ENCODE measurements around the gene TRIL. TPM values are rescaled to one million over a fixed set of nuclear protein-coding genes. Genes with fewer than 3 reads are reported as not detected.

TRIL gene
- total RNA-seq, 1 experiment from 2014 or later, result 3.0 TPM

- TF ChIP-seq E2F4 (CRISPR knock-in tag; IDR thresholded peaks at IDR 0.05; ENCODE audit: borderline replicate concordance, low read depth) (no peak), ZNF317 (CRISPR knock-in tag; IDR thresholded peaks at IDR 0.05; ENCODE audit: borderline replicate concordance, low read depth) (no peak), TCF7 (CRISPR knock-in tag; IDR thresholded peaks at IDR 0.05; ENCODE audit: low read depth) (no peak), ATF6 (CRISPR knock-in tag; IDR thresholded peaks at IDR 0.05) (no peak)
These were observed 17.9 kb upstream of the TRIL start (continued) for GRCh38 chr7:28976022-28976421.

GRCh38 chr7:28973591-28973990 is 15.5 kb upstream of the TRIL start:
- ChIA-PET POLR2A (no interaction called here), CTCF (no interaction called here)
- ATAC-seq, result no peak
- Mint-ChIP-seq H3K9me3 (peaks cover 16% of the 10 kb centered on the region), H3K27ac (no peak overlapping the region), H3K36me3 (peaks cover 3% of the 10 kb centered on the region; the same call in 1 of the 2 replicates), H3K4me1 (no peaks in the 10 kb centered on the region), H3K4me3 (no peak overlapping the region), H3K27me3 (ENCODE audit: low read depth) (no peaks in the 10 kb centered on the region; the same call in 1 of the 2 replicates)
- DNase-seq (ENCODE audit: low spot score), result no peak
- no peak for TF ChIP-seq E2F4 (CRISPR knock-in tag; IDR thresholded peaks at IDR 0.05; ENCODE audit: borderline replicate concordance, low read depth)
- TF ChIP-seq ATF1 (CRISPR knock-in tag; IDR thresholded peaks at IDR 0.05), result no peak
- no peak for TF ChIP-seq ZNF532 (CRISPR knock-in tag; IDR thresholded peaks at IDR 0.05; ENCODE audit: borderline replicate concordance)
- TF ChIP-seq CBFB (CRISPR knock-in tag; IDR thresholded peaks at IDR 0.05; ENCODE audit: low read depth), result no peak
- no peak for TF ChIP-seq ESRRA (CRISPR knock-in tag; IDR thresholded peaks at IDR 0.05; ENCODE audit: borderline replicate concordance)
- TF ChIP-seq NFE2L1 (CRISPR knock-in tag; IDR thresholded peaks at IDR 0.05), result no peak
- no peak for TF ChIP-seq TEAD1 (CRISPR knock-in tag; IDR thresholded peaks at IDR 0.05)
- no peak for TF ChIP-seq ZBTB21 (CRISPR knock-in tag; IDR thresholded peaks at IDR 0.05; ENCODE audit: borderline replicate concordance)
- no peak for TF ChIP-seq ZNF138 (CRISPR knock-in tag; conservative IDR thresholded peaks at IDR 0.05)
- TF ChIP-seq MAX (CRISPR knock-in tag; IDR thresholded peaks at IDR 0.05), result no peak
- TF ChIP-seq RORB (CRISPR knock-in tag; IDR thresholded peaks at IDR 0.05), result no peak
- no peak for TF ChIP-seq PREB (CRISPR knock-in tag; IDR thresholded peaks at IDR 0.05; ENCODE audit: borderline replicate concordance)
- TF ChIP-seq ZBTB43 (CRISPR knock-in tag; IDR thresholded peaks at IDR 0.05), result no peak
- TF ChIP-seq RELA (CRISPR knock-in tag; IDR thresholded peaks at IDR 0.05; ENCODE audit: borderline replicate concordance), result no peak
- TF ChIP-seq MYBL2 (CRISPR knock-in tag; IDR thresholded peaks at IDR 0.05), result no peak
- no peak for TF ChIP-seq E2F1 (CRISPR knock-in tag; IDR thresholded peaks at IDR 0.05)
- TF ChIP-seq EMX1 (CRISPR knock-in tag; IDR thresholded peaks at IDR 0.05), result no peak
- TF ChIP-seq IRF2 (CRISPR knock-in tag; IDR thresholded peaks at IDR 0.05; ENCODE audit: borderline replicate concordance, low read depth), result no peak
